HFF-Myc (cell line): ENCODE data around the gene DOCK1.

ENCODE experiments used
- DNase-seq: peaks from one replicate; pipeline ENCODE4 v3.0.0-alpha.2; 2011; ENCODE audit warnings: low read depth; ENCODE audit errors: extremely low read depth
- H3K4me3 ChIP-seq: replicated peaks from 2 replicates; pipeline ENCODE4 v1.5.1; 2011; ENCODE audit warnings: low read depth, mild to moderate bottlenecking, control low read depth, low read length
- TF ChIP-seq, protein P1 (sequence below): IDR thresholded peaks from 2 replicates; pipeline ENCODE4 v1.5.1; 2012; ENCODE audit warnings: mild to moderate bottlenecking, low read depth, low read length, control low read depth; ENCODE audit errors: missing control alignments

DOCK1 gene

DNA sequence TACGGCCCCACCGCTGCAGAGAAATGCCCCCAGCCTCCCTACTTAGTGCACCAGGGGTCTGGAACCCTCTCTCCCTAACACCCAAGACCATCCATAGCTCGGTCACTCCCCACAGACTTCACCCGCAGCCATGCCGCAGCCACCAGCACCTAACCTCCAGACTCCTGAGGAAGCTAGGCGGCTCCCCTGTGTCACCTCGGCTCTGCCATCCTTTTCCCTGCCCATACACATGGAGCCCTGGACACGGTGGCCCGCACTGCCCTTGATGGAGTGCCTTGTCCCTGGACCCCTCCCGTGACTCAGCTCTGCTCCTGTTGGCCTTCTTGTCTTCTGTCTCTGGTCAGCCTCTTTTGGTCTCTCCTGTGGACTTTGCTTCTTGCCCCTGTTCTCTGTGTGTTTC is 183.7 kb downstream of the DOCK1 start:
- TF ChIP-seq, protein P1, sequence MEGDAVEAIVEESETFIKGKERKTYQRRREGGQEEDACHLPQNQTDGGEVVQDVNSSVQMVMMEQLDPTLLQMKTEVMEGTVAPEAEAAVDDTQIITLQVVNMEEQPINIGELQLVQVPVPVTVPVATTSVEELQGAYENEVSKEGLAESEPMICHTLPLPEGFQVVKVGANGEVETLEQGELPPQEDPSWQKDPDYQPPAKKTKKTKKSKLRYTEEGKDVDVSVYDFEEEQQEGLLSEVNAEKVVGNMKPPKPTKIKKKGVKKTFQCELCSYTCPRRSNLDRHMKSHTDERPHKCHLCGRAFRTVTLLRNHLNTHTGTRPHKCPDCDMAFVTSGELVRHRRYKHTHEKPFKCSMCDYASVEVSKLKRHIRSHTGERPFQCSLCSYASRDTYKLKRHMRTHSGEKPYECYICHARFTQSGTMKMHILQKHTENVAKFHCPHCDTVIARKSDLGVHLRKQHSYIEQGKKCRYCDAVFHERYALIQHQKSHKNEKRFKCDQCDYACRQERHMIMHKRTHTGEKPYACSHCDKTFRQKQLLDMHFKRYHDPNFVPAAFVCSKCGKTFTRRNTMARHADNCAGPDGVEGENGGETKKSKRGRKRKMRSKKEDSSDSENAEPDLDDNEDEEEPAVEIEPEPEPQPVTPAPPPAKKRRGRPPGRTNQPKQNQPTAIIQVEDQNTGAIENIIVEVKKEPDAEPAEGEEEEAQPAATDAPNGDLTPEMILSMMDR: no peak
- no peak overlapping the region for H3K4me3 ChIP-seq
- DNase-seq: no peak

- no peak for DNase-seq
- no peak overlapping the region for H3K4me3 ChIP-seq
- TF ChIP-seq, protein P1: no peak
These were observed 184.2 kb downstream of the DOCK1 start for GRCh38 chr10:127089446-127089845.

DNA sequence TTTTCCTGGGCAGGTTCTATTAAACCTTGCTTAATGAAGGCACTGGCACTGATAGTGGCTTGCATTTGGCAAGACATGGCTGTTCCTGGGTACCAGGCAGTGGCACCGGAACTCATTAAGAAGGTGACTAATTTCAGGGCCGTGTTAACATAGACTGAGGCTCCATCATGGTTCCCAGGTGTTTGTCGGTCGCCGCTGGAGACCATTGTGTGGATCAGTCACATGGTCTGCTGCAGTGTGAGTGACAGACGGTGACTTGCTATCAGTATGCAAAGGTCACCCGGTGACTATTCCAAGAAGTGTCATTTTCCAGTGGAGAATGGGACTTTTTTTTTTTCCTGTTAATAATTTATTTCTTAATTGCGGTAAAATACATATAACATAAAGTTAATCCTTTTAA is 184.9 kb downstream of the DOCK1 start:
- TF ChIP-seq, protein P1: no peak

GRCh38 chr10:127091354-127091753 is 186.1 kb downstream of the DOCK1 start:
- TF ChIP-seq, protein P1: no peak
- DNase-seq: no peak
- no peak overlapping the region for H3K4me3 ChIP-seq

More for the DNA sequence above, 184.9 kb downstream of the DOCK1 start:
- H3K4me3 ChIP-seq: no peak overlapping the region
- no peak for DNase-seq

DNA sequence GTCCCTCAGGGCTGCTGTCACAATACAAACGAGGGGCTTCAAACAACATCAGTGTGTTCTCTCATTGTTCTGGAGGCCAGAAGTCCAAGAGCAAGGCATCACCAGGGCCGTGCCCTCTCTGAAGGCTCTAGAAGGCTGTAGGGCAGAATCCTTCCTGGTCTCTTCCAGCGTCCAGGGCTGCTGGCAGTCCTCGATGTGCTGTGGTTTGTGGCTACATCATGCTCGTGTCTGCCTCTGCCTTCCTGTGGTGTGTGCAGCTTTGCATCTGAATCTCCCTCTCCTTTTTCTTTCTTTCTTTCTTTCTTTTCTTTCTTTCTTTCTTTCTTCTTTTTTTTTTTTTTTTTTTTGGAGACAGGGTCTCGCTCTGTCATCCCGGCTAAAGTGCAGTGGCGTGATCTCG is 187.7 kb downstream of the DOCK1 start:
- TF ChIP-seq, protein P1: no peak
- DNase-seq: no peak

GRCh38 chr10:127094984-127095383 is 189.8 kb downstream of the DOCK1 start:
- H3K4me3 ChIP-seq: no peak overlapping the region
- TF ChIP-seq, protein P1: no peak
- no peak for DNase-seq

More for the DNA sequence above, 187.7 kb downstream of the DOCK1 start:
- H3K4me3 ChIP-seq: no peak overlapping the region

GRCh38 chr10:127100983-127101615 is 195.9 kb downstream of the DOCK1 start:
- DNase-seq: no peak
- H3K4me3 ChIP-seq: no peak overlapping the region
- TF ChIP-seq, protein P1: no peak
